Endothelial cell of umbilical vein (primary cell): ENCODE data around the gene GNB1L. TPM values are rescaled to one million over a fixed set of nuclear protein-coding genes. Genes with fewer than 3 reads are reported as not detected.

ENCODE experiments used
- BruUV-seq: library from RNA; stranded (reverse); fragments of 400-500 nt; replicated peaks from 2 replicates; lab custom pipeline; 2021; lab: Mats Ljungman, UMichigan
- CTCF ChIA-PET: fragments of 300-600, 350-600 bp; sonication (Branson Sonifier 250); formaldehyde crosslinking; loops from one replicate; lab custom pipeline; 2021; ENCODE audit warnings: antibody characterized with exemption, inconsistent platforms; lab: Charles Lee
- POLR2A ChIA-PET: fragments of 300-600, 350-600 bp; sonication (Branson Sonifier 250); formaldehyde crosslinking; loops from one replicate; lab custom pipeline; 2021; ENCODE audit warnings: antibody characterized with exemption, inconsistent platforms; lab: Charles Lee
- DNase-seq: peaks from one replicate; pipeline ENCODE4 v3.0.0-alpha.2; 2011; ENCODE audit warnings: low read depth, low spot score
- FAIRE-seq: peaks from 2 replicates; lab custom pipeline; 2011; peaks lifted over from hg19 to GRCh38; lab: Jason Lieb, UNC
- H2AFZ ChIP-seq: 2 replicates; pipeline ENCODE4 v1.6.0; 2012; ENCODE audit warnings: low read depth, low read length, control low read depth, inconsistent platforms
- H3K27ac ChIP-seq: 2 replicates; pipeline ENCODE4 v1.5.1; 2011; ENCODE audit warnings: low read depth, mild to moderate bottlenecking, control low read depth, low read length, moderate library complexity; ENCODE audit not compliant: insufficient read depth
- H3K27me3 ChIP-seq, 2 experiments: 2 replicates each; pipeline versions ENCODE4 v1.6.0 to v1.6.1; 2011; ENCODE audit warnings: low read length in 2 of 2, mixed read lengths in 1 of 2; ENCODE audit not compliant: control insufficient read depth in 2 of 2, insufficient read depth in 2 of 2
- H3K36me3 ChIP-seq, 2 experiments: 2 replicates in 1 of 2; 3 replicates in 1 of 2; pipeline ENCODE4 v1.5.1; 2011; ENCODE audit warnings: low read length in 2 of 2, mild to moderate bottlenecking in 1 of 2, moderate library complexity in 1 of 2; ENCODE audit not compliant: control insufficient read depth in 2 of 2, insufficient read depth in 2 of 2; ENCODE audit errors: extremely low read depth in 1 of 2
- H3K4me1 ChIP-seq: 3 replicates; pipeline ENCODE4 v1.5.1; 2011; ENCODE audit warnings: mild to moderate bottlenecking, low read length; ENCODE audit not compliant: control insufficient read depth, insufficient read depth; ENCODE audit errors: extremely low read depth
- H3K4me2 ChIP-seq: 2 replicates; pipeline ENCODE4 v1.6.1; 2011; ENCODE audit warnings: low read length, control low read depth, mixed read lengths; ENCODE audit not compliant: insufficient read depth
- H3K4me3 ChIP-seq, 3 experiments: fragments of 200-600 bp in 1 of 3; sonication (generic), shearing (Covaris generic) in 1 of 3; replicated peaks in 1 of 3; 2 replicates each; pipeline ENCODE4 v1.5.1; 2011 to 2016; ENCODE audit warnings: control low read depth in 3 of 3, low read length in 3 of 3, mild to moderate bottlenecking in 2 of 3, inconsistent platforms in 1 of 3, low read depth in 1 of 3, moderate library complexity in 1 of 3; ENCODE audit not compliant: insufficient read depth in 1 of 3
- H3K79me2 ChIP-seq: 2 replicates; pipeline ENCODE4 v1.6.0; 2012; ENCODE audit warnings: low read length, inconsistent platforms; ENCODE audit not compliant: control insufficient read depth, insufficient read depth
- H3K9ac ChIP-seq: replicated peaks from 2 replicates; pipeline ENCODE3; 2011; ENCODE audit warnings: low read length, control low read depth; ENCODE audit not compliant: insufficient read depth; ENCODE audit errors: extremely low read depth
- H3K9me1 ChIP-seq: replicated peaks from 3 replicates; pipeline ENCODE4 v1.6.0; 2011; ENCODE audit warnings: mild to moderate bottlenecking, low read length; ENCODE audit not compliant: control insufficient read depth, insufficient read depth; ENCODE audit errors: extremely low read depth
- H3K9me3 ChIP-seq: replicated peaks from 2 replicates; pipeline ENCODE4 v1.5.1; 2012; ENCODE audit warnings: low read length, inconsistent platforms; ENCODE audit not compliant: control insufficient read depth, insufficient read depth
- H4K20me1 ChIP-seq: replicated peaks from 2 replicates; pipeline ENCODE3; 2011; ENCODE audit warnings: mild to moderate bottlenecking, low read length; ENCODE audit not compliant: control insufficient read depth, insufficient read depth; ENCODE audit errors: extremely low read depth
- FOS ChIP-seq: IDR thresholded peaks from 2 replicates; pipeline ENCODE4 v1.6.1; 2011; ENCODE audit warnings: mild to moderate bottlenecking, low read length, moderate library complexity, borderline replicate concordance; ENCODE audit not compliant: insufficient read depth
- JUN ChIP-seq: IDR thresholded peaks from 2 replicates; pipeline ENCODE4 v1.6.1; 2011; ENCODE audit warnings: borderline replicate concordance, low read depth; ENCODE audit not compliant: insufficient read length, insufficient read depth
- MAX ChIP-seq: IDR thresholded peaks from 2 replicates; pipeline ENCODE4 v1.6.1; 2011; ENCODE audit not compliant: insufficient read depth, insufficient read length
- MYC ChIP-seq: IDR thresholded peaks from one replicate; pipeline ENCODE4 v1.6.1; 2011; ENCODE audit warnings: mild to moderate bottlenecking, low read depth, low read length
- POLR2A ChIP-seq: IDR thresholded peaks from 2 replicates; pipeline ENCODE4 v1.6.1; 2012; ENCODE audit warnings: low read depth, mild to moderate bottlenecking, control low read depth, low read length
- POLR2AphosphoS5 ChIP-seq: IDR thresholded peaks from 2 replicates; pipeline ENCODE4 v1.6.1; 2012; ENCODE audit warnings: low read depth, mild to moderate bottlenecking, control low read depth, low read length, moderate library complexity; ENCODE audit not compliant: insufficient read depth
- dilution Hi-C: fragments of 300-500 bp; cut with MboI; formaldehyde crosslinking; loops from one replicate; pipeline ENCODE4 v1.15.0; 2019; ENCODE audit warnings: low sequenced_read_pairs; ENCODE audit not compliant: extremely low pct_ligation_motif_present
- intact Hi-C: fragments of 100-400 bp; cut with micrococcal nuclease; formaldehyde crosslinking; loops from one replicate; pipeline ENCODE4 v1.10.0; 2022
- polyA plus RNA-seq, 4 experiments: library from polyadenylated mRNA; depleted of rRNA in 3 of 4; stranded (reverse) in 3 of 4; unstranded in 1 of 4; fragments of >200 nt; gene quantifications; 2 replicates each; pipeline versions ENCODE4 v1.2.1 to v1.2.3, GENCODE V29; 2011 to 2012; ENCODE audit warnings: missing spikeins in 1 of 4
- total RNA-seq: library from RNA; stranded (reverse); gene quantifications from 2 replicates; pipeline ENCODE4 v1.2.3, GENCODE V29; 2021

GNB1L gene
- total and polyA plus RNA-seq, 2 donors (not counting 3 experiments of a cell fraction or from before 2014, with no cell fraction given) = 5.4 to 5.9 TPM

- TF ChIP-seq JUN (no peak), POLR2AphosphoS5 (no peak), MYC (no peak), FOS (no peak), POLR2A (no peak), MAX (no peak)
- intact Hi-C loops = no loop called here
- H3K9me3 ChIP-seq = no peaks in the 10 kb centered on the region
- H3K9ac ChIP-seq = no peak overlapping the region
- no peak overlapping the region for H3K4me3 ChIP-seq
- no peaks in the 10 kb centered on the region for H3K4me1 ChIP-seq
- H3K9me1 ChIP-seq = no peaks in the 10 kb centered on the region
- no peaks in the 10 kb centered on the region for H3K36me3 ChIP-seq
- H3K27ac ChIP-seq = no peak overlapping the region
- CTCF ChIA-PET = interaction anchor here (2.5 kb wide), 1 partner anchor 9 kb away, joined by 9 read pairs; no protein-coding TSS in a partner anchor
- no TSS peak for BruUV-seq
- dilution Hi-C loops = no loop called here
- H3K79me2 ChIP-seq = no peaks in the 10 kb centered on the region
- H3K4me2 ChIP-seq = no peak overlapping the region
- no peaks in the 10 kb centered on the region for H4K20me1 ChIP-seq
- POLR2A ChIA-PET = no interaction called here
- DNase-seq (no peak), FAIRE-seq (no peak)
- H3K27me3 ChIP-seq = no peaks in the 10 kb centered on the region
- H2AFZ ChIP-seq = no peak overlapping the region
Observed at GRCh38 chr22:19823191-19823901, 31.3 kb downstream of the GNB1L start.
